BJ (cell line): ENCODE results near the gene SUGP2. TPM values are rescaled to one million over a fixed set of nuclear protein-coding genes. Genes with fewer than 3 reads are reported as not detected.

Experiments
- CTCF ChIA-PET: fragments of 350-600 bp; formaldehyde crosslinking; extraction: SDS; loops from one replicate; lab custom pipeline; 2021; ENCODE audit warnings: antibody characterized with exemption, inconsistent platforms; lab: Yijun Ruan, JAX
- POLR2A ChIA-PET: fragments of 300-600 bp; sonication (Branson Sonifier 250); formaldehyde crosslinking; extraction: SDS; loops from one replicate; lab custom pipeline; 2021; ENCODE audit warnings: antibody characterized with exemption; lab: Charles Lee
- DNase-seq: peaks from one replicate; pipeline ENCODE4 v3.0.0-alpha.2; 2011; ENCODE audit warnings: low read depth
- H3K27me3 ChIP-seq: 2 replicates; pipeline ENCODE4 v1.6.0; 2011; ENCODE audit warnings: low read length; ENCODE audit not compliant: control insufficient read depth, insufficient read depth
- H3K36me3 ChIP-seq: 2 replicates; pipeline ENCODE4 v1.5.1; 2011; ENCODE audit warnings: low read length; ENCODE audit not compliant: control insufficient read depth, insufficient read depth
- H3K4me3 ChIP-seq: 2 replicates; pipeline ENCODE4 v1.5.1; 2011; ENCODE audit warnings: low read depth, mild to moderate bottlenecking, control low read depth, low read length
- polyA plus RNA-seq: library from polyadenylated mRNA; depleted of rRNA; stranded (reverse); fragments of >200 nt; gene quantifications from 2 replicates; pipeline ENCODE4 v1.2.3, GENCODE V29; 2011
- TF ChIP-seq, protein P1 (sequence below): IDR thresholded peaks from 2 replicates; pipeline ENCODE4 v1.5.1; 2011; ENCODE audit warnings: low read depth, mild to moderate bottlenecking, control low read depth, inconsistent platforms, low read length, moderate library complexity; ENCODE audit not compliant: insufficient read depth

Gene SUGP2
- polyA plus RNA-seq, 1 experiment = 37.4 TPM

DNA sequence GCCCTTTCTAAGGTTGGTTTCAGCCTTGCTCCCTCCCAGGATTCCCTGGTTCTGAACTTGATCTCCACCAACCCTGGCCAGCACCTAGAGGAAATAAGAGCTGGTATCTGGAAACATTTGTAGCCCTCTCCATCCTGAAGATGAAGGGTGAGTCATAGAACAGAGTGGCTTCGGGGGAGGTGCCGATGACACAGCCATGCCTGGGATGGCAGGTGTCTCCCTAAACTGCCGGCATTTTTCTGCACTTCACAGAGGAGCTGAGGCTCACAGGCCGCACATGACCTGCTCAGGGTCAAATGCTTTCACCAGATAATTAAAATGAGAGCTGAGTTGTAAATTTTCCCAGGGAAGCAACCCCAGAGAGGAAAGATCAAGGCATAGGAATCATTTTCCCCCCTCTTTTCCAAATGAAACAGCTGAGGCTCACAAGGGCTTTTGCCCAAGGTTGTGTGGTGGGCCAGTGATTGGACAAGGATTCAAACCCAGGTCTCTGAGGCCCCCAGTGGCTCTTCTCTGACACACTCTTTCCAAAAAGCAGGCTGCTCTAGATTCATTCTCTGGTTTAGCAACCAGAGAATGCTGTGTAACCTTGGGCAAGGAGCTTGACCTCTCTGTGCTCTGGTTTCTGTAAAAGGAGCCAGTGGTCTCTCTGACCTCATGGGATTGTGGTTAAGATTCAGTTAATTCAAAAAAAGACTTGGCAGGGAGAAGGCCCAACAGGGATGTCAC is 29.3 kb upstream of the SUGP2 start:
- ChIA-PET POLR2A (interaction anchor here (0.6 kb wide), 1 partner anchor 52 kb away, joined by 5 read pairs; no protein-coding TSS in a partner anchor), CTCF (interaction anchor here (0.6 to 2.1 kb wide), 6 partner anchors 9 to 582 kb away, joined by 3 to 14 read pairs (median 3); no protein-coding TSS in a partner anchor)
- peaks cover 5% of the 10 kb centered on the region for H3K36me3 ChIP-seq
- TF ChIP-seq, protein P1, sequence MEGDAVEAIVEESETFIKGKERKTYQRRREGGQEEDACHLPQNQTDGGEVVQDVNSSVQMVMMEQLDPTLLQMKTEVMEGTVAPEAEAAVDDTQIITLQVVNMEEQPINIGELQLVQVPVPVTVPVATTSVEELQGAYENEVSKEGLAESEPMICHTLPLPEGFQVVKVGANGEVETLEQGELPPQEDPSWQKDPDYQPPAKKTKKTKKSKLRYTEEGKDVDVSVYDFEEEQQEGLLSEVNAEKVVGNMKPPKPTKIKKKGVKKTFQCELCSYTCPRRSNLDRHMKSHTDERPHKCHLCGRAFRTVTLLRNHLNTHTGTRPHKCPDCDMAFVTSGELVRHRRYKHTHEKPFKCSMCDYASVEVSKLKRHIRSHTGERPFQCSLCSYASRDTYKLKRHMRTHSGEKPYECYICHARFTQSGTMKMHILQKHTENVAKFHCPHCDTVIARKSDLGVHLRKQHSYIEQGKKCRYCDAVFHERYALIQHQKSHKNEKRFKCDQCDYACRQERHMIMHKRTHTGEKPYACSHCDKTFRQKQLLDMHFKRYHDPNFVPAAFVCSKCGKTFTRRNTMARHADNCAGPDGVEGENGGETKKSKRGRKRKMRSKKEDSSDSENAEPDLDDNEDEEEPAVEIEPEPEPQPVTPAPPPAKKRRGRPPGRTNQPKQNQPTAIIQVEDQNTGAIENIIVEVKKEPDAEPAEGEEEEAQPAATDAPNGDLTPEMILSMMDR = no peak
- H3K4me3 ChIP-seq = no peak overlapping the region
- no peak for DNase-seq
- no peaks in the 10 kb centered on the region for H3K27me3 ChIP-seq

DNA sequence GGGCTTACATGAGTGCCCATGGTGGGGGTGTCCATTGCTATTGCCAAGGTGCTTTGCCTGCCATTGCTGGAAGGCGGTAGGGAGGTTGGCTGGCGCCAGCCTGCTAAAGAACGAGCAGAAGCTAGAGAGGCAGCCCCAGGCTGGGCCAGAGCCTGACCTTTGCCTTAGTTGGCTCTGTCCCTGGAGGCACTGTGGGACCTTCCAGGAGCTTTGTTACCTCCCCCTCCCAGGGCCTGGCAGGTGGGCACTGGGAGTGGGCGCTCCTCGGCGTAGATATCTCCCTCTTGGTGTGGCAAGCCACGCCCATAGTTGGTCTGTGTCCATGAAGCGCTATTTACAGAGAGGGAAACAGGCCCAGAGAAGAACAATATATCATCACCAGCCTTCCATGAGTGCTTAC is 28.2 kb upstream of the SUGP2 start:
- TF ChIP-seq, protein P1 = no peak
- POLR2A ChIA-PET = no interaction called here
- CTCF ChIA-PET = interaction anchor here (1.3 to 2.1 kb wide), 2 partner anchors 12 to 79 kb away, joined by 3 to 6 read pairs; no protein-coding TSS in a partner anchor

DNA sequence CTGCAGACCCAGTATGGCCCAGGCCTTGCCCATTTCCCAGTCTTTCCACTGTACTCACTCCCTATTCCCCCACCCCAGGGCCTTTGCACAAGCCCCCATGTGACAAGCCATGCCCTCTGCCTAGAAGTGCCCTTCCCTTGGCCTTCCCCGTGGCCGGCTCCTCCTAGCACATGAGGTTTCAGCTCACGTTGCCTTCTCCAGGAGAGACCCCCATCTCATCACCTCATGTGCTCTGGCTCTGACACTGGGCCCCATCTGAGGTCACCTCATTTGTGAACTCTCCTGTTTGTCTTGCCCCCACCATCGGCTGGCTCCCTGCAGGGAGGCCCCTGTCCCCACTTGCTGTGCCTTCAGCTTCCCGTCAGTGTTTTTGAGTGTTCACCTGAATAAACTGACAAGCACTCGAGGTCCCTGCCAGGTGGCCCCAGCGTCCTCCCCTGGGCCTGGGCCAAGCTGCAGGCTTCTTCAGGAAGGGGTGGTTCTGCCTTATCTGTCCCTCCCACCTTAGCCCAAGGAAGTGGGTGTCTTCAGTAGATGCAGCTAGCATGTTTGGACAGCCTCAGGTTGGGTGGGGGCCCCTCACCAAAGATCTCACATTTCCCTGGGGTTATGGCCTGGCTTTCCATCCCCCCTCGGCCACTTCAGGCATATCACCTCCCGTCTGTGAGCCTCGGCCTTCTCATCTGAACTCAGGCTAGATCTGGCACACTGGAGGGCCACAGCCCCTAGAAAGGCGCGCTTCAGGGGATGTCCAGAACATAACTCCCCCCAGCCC is 26.7 kb upstream of the SUGP2 start:
- H3K4me3 ChIP-seq = no peak overlapping the region
- TF ChIP-seq, protein P1 = no peak
- H3K27me3 ChIP-seq = no peaks in the 10 kb centered on the region
- H3K36me3 ChIP-seq = peaks cover 18% of the 10 kb centered on the region
- ChIA-PET CTCF (no interaction called here), POLR2A (no interaction called here)
- no peak for DNase-seq

More for the DNA sequence above, 28.2 kb upstream of the SUGP2 start:
- H3K36me3 ChIP-seq = peaks cover 11% of the 10 kb centered on the region
- no peaks in the 10 kb centered on the region for H3K27me3 ChIP-seq
- no peak overlapping the region for H3K4me3 ChIP-seq
- no peak for DNase-seq

DNA sequence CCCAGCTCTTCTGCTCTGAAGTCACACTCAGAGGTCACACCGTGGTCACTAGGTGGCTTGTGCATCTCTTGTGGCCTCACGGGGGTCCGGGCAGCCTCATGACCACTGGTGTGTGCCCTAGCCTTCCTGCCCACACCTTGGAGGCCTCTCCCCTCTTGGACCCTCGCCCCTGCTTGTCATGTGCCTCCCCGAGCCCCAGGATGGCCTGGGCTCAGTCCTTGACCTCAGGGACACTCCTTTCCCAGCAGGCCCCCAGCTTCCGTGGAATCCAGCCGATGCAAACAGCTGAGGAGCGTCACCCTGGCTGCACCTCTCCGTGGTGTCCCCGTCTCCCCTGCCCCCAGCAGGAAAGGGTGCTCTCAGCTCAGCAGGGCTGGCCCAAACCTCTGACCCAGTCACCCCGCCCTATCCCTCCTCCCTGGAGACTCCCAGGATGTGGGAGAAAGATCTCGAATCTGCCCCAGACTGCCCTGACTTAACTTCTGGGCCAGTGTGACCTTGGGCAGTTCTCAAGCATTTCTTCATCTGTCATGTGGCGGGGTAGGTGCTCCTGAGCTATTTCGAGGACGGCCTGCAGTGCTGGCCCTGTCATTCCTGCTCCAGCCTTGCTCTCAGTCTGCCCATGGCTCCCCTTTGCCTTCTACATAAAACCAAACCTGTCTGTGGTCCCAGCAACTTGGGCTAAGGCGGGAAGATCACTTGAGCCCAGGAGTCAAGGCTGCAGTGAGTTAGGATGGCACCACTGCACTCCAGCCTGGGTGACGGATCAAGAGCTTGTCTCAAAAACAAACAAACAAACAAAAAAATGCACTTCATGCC is 25.9 kb upstream of the SUGP2 start:
- ChIA-PET POLR2A (no interaction called here), CTCF (no interaction called here)
- Histone ChIP-seq H3K27me3 (no peaks in the 10 kb centered on the region), H3K4me3 (no peak overlapping the region), H3K36me3 (peaks cover 25% of the 10 kb centered on the region)
- no peak for DNase-seq
- TF ChIP-seq, protein P1 = no peak
